GM19099 (cell line): Measurements from ENCODE around the gene ZCCHC2.

Experiments
- POLR2A ChIP-seq: IDR thresholded peaks from 3 replicates; pipeline ENCODE4 v1.6.1; 2011; ENCODE audit warnings: low read depth; ENCODE audit not compliant: insufficient read length; ENCODE audit errors: extremely low read depth

ZCCHC2 gene

DNA sequence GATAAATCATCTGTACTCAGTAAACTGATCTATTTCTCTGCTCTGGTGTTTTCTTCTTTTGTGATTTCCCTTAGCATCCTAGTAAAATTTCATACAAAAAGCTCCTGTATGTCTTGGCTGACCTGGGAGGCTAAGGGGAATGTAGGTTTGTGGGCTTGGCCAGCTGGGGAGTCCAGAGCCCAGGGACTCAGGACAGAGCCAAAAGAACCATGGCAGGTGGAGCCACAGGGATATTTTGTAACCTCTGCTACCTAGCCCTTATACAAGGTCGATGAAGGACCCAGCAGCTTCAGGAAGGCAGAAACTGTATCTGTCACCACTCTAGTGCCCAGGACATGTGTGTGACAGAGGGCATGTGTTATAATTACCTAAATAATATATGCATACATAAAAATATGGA lies 22.7 kb upstream of the ZCCHC2 start:
- no peak for TF ChIP-seq POLR2A

DNA sequence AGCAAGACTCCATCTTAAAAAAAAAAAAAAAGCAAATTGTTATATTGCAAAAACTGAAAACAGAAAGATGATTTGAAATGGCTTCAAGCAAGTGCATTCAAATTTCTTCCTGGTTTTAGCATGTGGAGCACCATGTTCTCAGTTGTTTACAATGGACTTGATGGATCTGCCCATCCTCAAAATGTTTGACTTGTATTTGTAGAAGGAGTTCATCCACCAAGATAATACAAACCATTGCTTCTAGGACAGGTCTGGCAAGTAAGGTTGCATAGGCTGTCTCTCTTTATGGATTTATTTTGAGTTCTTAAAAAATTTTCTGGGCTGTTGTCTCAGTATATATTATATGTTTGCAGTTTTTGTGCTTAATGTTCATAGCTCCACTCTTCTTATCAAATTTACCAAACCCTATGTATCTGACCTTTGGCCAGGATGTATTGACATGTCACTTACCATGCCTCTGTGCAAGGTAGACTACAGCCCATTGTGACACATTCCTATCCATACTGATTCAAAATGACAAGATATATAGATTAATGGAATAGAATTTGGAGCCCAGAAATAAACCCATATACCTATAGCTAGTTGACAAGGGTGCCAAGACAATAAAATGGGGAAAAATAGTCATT lies 21.7 kb upstream of the ZCCHC2 start:
- TF ChIP-seq POLR2A: no peak

DNA sequence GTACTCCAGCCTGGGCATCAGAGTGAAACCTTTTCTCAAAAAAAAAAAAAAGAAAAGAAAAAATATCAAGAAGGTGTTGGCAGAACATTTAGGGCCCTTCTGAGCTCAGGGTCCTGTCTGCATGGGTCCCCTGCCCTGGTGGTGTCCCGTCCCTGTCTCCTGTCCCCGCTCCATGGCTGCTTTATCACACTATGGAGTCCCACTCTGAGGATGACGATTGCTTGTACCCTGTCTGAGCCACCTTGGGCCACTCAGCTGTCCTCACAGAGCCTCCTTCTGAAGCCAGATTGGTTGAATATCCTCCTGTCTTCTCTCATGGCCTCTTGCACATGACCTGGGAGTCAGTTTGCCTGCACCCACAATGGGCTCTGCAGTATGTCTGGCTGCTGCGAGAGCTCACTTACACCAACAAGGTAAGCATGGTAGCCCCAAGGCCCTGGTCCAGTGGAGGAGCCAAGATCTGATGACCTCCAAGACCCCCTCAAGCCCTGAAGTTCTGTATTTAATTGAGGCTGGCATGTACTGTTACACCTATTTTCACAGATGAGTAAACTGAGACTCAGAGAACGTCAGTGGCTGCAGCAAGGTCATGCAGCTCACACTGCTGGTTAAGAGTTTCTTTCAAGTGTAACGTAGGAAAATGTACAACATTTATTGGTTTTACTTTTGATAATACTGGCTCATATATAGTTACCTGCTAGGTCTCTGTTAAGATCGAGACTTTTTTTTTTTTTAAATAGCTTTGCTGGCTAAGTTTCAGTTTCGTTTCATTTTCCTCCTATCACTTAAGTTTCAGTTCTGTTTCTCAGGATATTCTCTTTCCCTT lies 16.9 kb upstream of the ZCCHC2 start:
- TF ChIP-seq POLR2A: peak; percentile 52

DNA sequence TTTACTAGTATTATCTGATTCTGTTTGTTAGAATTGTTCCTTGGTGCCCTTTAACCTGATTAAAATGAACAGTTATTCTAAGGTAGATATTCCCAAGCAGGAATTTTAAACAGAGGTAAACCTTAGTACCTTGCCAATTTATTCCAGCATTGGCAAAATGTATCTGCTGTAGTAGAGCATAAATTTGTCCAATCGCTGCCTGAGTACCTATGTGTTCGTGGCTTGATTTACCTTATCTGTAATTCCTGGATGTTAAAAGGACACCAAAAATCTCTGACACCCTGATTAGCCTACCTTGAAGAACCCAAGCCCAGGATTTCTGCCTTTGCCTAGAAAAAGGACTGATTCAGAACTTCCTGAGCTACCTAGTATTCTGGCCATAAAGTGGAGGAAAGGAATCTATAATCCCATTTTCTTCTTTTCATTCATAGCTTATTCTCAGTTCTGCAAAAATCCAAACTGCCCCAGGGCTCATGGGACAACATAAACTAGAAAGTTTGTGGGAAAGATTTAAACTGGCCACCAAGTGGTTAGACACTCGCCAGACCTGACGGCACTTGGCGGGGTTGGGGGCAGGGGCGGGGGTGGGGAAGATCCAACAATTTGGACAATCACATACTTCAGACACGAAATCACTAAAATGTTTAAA lies 16.2 kb upstream of the ZCCHC2 start:
- TF ChIP-seq POLR2A: no peak

DNA sequence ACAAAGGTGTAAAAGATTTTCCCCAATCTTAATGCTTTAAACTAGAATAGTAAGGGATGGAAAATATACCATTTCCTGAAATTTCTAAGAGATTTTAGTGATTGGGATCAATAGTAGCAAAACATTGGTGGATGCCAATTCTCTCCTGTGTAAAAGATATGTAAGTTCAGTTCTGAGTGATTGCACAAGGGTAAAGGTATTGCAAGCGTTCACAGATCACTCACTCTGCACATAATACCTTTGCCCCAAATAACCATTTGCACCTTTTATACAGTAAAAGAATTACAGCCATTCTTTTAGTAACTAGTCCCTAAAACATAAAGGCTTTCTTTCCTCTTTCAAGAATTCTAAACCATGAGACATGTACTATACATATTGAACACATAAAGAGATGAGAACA lies 13.0 kb upstream of the ZCCHC2 start:
- TF ChIP-seq POLR2A: no peak

DNA sequence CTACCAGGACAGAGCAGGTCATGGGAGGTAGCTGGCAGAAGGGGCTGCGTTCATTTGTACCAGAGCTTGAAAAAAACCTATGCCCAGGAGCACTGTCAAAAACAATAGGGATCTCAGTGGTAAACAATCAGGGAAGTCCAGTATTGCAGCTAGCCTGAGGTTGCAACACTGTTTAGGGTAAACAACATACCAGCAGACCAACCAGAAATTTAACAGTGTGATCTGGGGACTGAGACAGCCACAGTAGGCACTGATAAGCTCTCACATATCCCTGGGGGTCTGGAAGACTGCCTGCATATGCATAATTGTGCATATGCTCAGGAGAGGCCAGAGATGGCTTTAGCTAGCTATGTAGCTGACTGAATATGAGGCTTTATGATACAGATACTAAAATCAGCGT lies 12.0 kb upstream of the ZCCHC2 start:
- no peak for TF ChIP-seq POLR2A

DNA sequence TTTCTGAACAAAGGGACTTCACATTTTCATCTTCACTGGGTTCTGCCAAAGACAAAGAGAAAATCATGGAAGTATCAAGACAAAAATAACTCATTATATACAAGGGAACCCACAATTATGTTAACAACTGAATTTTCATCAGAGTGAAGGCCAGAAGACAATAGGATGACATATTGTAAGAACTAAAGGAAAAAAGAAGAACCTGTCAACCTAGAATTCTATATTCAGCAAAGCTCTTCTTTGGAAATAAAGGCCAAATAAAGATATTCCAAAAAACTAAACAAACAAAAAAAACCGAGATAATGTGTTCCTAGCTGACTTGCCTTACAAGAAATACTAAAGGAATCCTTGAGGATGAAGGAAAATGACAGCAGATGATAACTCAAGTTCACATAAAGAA lies 10.3 kb upstream of the ZCCHC2 start:
- TF ChIP-seq POLR2A: no peak

DNA sequence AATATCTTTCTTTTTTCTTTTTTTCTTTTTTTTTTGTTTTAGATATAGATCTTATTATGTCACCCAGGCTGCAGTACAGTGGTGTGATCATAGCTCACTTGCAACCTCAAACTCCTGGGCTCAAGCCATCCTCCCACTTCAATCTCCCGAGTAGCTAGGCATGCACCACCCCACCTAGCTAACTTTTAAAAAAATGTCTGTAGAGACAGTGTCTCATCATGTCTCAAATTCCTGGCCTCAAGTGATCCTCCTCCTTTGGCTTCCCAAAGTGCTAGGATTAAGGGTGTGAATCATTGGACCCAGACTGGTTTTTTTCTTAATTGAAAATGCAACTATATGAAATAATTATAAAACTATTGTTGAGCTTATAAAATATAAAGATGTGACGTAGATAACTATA lies 9.8 kb upstream of the ZCCHC2 start:
- TF ChIP-seq POLR2A: no peak

DNA sequence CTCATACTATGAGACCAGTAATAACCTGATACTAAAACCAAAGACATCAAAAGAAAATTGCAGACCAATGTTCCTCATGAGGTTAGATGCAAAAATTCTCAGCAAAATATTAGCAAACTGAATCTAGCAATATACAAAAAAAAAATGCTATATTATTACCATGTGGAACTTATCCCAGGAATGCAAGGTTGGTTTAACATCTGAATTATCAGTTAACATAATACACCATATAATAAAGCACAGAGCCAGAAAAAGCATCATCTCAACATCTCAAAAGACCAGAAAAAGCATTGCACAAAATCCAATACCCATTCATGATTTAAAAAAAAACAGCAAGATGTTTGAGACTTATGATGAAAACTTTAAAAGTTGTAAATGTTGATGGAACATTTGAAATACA lies 8.3 kb upstream of the ZCCHC2 start:
- TF ChIP-seq POLR2A: no peak

DNA sequence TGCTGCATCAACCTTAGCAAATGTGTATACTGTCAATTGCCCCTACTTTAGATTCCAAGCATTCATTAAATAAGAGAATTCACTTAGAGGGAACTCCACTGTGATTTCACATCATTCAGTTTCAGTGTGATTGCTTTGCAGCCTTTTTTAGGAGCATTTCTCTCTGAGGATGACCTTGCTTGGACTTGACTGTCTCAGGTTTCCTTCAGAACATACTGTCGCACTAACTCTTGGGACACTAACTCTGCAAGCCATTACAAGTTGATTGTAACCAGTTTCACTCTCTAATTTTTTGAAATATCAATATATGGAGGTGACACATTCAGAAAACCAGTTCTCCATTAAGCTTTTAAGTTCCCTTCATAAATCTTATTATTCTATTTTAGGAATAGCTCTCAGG lies 6.6 kb upstream of the ZCCHC2 start:
- TF ChIP-seq POLR2A: no peak

DNA sequence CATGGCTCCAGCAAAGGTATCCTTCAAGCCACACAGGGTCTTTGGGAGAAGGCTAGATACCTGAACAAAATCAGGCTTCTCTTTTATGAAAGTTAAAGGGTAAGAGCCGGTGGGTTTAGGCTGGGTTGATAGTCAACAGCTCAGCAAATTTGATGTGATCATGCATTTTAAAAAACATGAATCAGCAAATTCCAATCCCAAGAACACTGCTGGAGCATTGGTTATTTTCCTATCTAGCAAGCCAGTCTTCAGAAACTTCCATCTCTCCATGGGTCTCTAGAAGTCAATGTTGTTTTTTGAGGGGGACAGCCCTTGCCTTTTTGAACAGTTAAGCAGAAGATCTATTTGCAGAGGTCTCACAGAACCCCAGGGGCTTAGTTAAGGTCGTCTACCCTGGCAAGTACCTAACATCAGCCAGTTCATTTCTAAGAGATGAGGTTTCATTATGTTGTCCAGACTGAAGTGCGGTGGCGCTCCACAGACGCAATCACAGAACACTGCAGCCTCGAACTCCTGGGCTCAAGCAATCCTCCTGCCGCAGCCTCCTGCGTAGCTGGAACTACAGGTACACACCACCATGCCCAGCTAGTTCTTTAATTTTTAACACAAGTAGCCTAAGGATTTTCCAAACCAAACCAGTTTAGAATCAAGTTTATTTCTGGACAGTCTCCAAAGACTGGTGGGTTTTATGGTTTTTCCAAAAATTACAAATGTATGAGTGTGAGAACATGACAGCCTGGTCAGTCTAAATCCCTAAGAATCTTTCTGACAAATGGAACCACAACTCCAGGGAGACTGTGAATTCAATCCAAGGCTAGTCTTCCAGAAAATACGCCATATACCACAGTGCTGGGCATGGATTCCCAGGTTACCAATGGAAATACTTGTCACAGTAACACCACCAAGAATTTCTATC lies 4.1 kb upstream of the ZCCHC2 start:
- no peak for TF ChIP-seq POLR2A

DNA sequence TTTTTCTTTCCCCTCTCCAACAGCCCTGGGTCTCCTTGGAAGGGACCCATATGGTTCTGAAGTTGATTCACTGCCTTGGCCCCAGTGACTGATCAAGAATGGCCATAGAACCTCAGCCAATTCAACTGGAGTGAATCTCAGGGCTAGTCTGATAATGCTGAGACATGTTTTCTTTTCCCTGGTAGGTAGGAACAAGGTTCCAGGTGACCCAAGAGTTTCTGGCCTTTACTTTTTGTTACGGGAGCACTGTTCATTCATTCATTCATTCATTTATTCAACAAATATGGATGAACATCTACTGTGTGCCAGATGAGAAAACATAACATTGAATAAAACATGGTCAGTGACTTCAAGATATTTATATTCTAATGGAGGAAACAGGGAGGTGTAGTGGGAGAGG lies 3.1 kb upstream of the ZCCHC2 start:
- TF ChIP-seq POLR2A: no peak

DNA sequence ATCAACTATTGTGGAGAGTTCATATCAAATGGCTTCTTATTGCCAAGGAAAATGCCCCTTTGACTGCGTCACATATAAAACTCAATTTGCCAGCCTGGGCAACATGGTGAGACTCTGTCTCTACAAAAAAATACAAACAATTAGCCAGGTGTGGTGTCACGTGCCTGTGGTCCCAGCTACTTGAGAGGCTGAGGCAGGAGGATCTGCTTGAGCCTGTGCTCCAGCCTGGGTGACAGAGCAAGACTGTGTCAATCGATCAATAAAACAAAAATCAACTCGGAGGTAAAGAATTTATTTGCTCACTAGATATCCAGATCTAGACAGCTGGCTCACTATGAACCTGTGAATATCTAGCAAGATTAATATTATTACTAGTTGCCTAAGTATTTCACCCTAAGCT lies 1.7 kb upstream of the ZCCHC2 start:
- TF ChIP-seq POLR2A: no peak

DNA sequence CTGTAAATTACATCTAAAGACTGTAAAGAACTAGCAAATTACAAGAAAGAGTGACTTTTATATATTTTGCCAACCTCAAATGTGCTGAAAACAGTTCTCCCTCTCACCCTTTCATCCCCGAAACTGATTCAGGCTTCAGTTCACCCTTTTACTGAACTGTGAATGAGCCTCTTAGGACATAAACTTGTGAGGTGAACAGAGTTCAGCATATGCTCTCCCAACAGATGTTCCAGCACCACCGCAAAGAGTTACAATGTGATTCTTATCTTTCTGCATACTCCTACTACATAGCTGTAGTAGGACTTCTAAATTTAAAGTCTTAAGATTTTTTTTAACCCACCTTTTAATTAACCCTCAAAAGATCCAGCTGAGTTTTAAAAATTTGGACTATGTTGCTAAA lies 1.2 kb upstream of the ZCCHC2 start:
- no peak for TF ChIP-seq POLR2A

DNA sequence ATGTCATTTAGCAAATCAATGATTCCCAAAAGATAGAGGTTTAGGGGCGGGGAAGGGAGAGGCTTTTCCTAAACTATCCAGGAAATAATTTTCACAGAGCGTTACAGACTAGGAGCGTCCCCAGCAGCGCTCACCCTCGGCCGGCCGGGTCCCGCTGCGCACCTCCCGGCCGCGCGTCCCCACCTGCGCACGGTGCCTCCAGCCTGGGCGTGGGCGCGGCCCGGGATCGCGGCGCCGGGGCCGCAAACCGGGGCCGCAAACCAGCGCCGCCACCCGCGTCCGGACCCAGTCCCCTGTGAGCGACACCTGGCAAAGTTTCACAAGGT lies 684 bp upstream of the ZCCHC2 start:
- no peak for TF ChIP-seq POLR2A
